Hematopoietic multipotent progenitor cell treated with erythropoietin and hydrocortisone succinate and interleukin-3 and kit ligand, for 4 days (in vitro differentiated cells): ENCODE results near the gene PKP3.
A peak's percentile ranks its signal among the peaks of the same experiment; 100 is the strongest.
"Not testable (repeated sequence)": the region's sequence is repeated elsewhere in the genome, so short reads cannot be mapped to it uniquely, and the experiment has no call there.

Source experiments
- DNase-seq: peaks from one replicate; pipeline ENCODE4 v3.0.0-alpha.2; 2015

PKP3 gene

GRCh38 chr11:396948-397548, 3.0 kb downstream of the PKP3 start:
- DNase-seq, result peak; percentile 81

- peak; percentile 67 for DNase-seq
Measured at GRCh38 chr11:398826-399225, 4.8 kb downstream of the PKP3 start.

DNA sequence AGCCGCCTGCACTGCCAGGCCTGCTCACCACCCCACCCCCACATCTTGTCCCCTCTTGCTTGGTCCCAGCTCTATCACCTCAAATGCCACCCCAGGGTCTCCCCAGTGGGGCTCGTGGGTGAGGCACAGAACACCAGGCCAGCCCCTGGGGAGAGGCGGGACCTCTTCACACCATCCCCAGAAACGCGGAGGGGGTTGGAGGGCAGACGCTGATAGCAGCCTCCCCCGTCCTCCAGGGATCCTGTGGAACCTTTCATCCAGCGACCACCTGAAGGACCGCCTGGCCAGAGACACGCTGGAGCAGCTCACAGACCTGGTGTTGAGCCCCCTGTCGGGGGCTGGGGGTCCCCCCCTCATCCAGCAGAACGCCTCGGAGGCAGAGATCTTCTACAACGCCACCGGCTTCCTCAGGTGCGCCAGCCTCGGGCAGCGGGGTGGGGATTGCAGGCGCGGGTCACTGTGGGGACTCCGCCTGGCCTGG, 5.8 kb downstream of the PKP3 start:
- DNase-seq, result no peak

DNA sequence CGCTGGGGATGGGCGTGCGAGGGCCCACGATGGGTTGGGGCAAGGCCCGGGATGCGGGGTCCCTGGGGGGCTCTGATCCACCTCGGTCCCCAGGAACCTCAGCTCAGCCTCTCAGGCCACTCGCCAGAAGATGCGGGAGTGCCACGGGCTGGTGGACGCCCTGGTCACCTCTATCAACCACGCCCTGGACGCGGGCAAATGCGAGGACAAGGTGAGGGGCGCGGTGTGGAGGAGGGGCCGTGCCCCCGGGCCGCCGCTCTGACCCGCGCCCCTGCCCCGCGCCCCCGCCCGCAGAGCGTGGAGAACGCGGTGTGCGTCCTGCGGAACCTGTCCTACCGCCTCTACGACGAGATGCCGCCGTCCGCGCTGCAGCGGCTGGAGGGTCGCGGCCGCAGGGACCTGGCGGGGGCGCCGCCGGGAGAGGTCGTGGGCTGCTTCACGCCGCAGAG, 6.3 kb downstream of the PKP3 start:
- no peak for DNase-seq

DNA sequence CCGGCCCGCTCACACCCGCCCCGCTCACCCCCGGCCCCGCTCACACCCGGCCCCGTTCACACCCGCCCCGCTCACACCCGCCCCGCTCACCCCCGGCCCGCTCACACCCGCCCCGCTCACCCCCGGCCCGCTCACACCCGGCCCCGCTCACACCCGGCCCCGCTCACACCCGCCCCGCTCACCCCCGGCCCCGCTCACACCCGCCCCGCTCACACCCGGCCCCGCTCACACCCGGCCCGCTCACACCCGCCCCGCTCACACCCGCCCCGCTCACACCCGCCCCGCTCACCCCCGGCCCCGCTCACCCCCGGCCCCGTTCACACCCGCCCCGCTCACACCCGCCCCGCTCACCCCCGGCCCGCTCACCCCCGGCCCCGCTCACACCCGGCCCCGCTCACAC, 7.2 kb downstream of the PKP3 start:
- not testable (repeated sequence) for DNase-seq

DNA sequence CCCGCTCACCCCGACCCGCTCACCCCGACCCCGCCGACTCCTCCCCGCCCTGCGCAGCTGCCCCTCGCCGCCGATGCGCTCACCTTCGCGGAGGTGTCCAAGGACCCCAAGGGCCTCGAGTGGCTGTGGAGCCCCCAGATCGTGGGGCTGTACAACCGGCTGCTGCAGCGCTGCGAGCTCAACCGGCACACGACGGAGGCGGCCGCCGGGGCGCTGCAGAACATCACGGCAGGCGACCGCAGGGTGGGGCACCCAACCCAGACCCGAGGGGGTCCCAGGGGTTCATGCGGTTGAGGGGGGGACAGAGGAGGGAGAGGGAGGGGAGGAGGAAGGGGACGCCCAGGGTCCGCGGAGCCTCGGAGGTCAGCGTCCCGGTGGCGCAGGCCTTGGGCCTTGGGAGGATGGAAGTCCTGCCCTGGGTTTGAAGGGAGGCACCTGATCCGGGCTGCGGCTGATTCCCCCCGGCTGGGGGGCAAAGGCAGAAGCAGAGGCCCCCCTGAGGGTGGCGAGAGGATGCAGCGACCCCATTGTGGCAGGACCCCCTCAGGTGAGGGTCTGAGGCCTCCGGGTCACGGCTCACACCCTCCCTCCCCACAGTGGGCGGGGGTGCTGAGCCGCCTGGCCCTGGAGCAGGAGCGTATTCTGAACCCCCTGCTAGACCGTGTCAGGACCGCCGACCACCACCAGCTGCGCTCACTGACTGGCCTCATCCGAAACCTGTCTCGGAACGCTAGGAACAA, 9.2 kb downstream of the PKP3 start:
- DNase-seq, result no peak

DNA sequence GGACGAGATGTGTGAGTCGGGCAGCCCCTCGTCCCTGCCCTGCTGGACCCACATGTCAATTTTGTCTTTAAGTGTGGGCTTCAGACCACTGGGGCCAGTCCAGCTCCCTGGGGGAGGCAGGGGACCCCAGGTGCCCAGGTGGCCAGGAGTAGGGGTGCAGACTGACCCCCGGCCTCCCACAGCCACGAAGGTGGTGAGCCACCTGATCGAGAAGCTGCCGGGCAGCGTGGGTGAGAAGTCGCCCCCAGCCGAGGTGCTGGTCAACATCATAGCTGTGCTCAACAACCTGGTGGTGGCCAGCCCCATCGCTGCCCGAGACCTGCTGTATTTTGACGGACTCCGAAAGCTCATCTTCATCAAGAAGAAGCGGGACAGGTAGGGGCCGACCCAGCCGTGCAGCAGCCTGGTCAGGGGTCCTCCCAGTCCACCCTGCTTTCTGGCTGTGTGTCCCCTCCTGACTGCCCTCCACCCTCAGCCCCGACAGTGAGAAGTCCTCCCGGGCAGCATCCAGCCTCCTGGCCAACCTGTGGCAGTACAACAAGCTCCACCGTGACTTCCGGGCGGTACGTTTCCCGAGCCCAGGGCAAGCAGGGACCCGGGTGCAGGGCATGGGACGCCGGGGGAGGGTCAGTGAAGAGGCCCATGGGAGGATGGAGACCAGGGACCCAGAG, 9.9 kb downstream of the PKP3 start:
- no peak for DNase-seq

DNA sequence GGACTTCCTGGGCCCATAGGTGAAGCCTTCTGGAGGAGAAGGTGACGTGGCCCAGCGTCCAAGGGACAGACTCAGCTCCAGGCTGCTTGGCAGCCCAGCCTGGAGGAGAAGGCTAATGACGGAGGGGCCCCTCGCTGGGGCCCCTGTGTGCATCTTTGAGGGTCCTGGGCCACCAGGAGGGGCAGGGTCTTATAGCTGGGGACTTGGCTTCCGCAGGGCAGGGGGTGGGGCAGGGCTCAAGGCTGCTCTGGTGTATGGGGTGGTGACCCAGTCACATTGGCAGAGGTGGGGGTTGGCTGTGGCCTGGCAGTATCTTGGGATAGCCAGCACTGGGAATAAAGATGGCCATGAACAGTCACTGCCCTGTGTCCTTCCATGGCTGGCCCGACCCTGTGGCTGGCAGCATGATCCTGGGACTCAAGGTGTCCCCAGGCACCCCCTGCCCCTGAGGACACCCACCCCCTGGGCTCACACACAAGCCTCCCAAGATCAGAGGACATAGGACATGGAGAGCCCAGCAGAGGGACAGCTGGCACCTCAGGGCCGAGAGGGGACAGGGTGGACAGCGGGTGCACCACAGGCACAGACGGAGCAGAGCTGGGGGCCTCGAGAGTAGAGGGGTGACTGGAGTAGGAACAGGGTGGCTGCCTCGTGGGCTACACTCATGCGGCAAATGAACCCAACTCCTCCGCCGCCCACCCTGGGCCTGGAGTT, 10.7 kb downstream of the PKP3 start:
- no peak for DNase-seq

GRCh38 chr11:405323-405953, 11.4 kb downstream of the PKP3 start:
- DNase-seq, result no peak

GRCh38 chr11:405954-406795, 12.2 kb downstream of the PKP3 start:
- DNase-seq, result no peak

DNA sequence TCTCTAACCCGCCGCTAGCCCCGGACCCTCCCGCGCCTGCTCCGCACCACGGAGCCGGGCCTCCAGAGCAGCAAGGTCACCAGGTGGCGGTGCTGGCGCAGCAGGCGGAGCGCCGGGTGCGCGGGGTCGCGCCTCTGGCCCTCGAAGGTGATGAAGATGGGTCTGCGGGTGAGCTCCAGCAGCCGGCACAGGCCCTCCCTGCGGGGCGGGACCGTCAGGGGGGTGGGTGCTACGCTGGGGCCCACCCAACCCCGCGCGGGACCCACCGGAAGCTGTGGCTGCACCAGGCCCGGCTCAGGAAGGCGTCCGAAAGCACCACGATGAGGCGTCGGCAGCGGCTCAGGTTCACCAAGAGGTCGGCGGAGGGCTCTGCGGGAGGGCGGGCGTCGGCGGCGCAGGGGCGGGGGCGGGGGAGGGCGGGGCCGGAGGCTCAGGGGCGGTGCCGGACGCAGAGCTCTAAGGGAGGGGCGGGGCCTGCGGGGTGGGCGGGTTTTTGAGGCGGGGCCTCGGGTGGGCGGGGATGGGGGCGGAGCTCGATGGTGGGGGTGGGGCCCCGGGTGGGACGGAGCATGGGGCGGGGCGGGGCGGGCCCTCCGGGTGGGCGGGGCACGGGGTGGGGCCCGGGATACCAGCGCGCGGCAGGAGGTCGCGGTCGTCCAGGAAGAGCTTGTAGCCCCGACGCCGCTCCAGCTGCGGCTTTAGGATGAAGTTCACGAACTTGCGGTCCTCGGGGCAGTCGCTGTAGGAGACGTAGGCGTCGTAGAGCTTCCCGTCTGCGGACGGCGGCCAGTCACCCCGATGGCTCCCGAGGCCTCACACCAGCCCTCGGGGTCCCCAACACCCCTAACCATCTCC, 13.0 kb downstream of the PKP3 start:
- peak; percentile 95 for DNase-seq

DNA sequence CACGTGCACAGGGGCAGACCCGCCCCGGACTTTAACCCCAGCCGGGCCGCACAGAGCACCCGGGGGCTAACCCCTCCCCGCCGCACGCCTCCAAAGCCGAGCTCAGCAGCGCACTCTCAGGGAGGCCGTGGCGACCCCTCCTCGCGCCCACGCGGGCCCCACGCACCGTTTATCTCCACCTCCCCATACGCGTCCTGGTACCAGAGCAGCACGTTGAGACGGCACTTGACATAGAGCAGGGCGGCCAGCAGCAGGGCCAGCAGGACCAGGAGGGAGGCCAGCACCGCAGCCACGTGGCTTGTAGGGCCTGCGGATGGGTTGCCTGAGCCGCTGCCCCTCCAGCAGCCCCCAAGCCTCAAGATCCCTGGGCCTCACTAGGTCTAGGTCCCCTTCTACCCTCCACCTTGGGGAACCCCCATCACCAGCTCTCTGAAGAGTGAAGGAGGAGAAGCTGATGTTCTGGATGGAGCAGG, 13.7 kb downstream of the PKP3 start:
- DNase-seq, result no peak

DNA sequence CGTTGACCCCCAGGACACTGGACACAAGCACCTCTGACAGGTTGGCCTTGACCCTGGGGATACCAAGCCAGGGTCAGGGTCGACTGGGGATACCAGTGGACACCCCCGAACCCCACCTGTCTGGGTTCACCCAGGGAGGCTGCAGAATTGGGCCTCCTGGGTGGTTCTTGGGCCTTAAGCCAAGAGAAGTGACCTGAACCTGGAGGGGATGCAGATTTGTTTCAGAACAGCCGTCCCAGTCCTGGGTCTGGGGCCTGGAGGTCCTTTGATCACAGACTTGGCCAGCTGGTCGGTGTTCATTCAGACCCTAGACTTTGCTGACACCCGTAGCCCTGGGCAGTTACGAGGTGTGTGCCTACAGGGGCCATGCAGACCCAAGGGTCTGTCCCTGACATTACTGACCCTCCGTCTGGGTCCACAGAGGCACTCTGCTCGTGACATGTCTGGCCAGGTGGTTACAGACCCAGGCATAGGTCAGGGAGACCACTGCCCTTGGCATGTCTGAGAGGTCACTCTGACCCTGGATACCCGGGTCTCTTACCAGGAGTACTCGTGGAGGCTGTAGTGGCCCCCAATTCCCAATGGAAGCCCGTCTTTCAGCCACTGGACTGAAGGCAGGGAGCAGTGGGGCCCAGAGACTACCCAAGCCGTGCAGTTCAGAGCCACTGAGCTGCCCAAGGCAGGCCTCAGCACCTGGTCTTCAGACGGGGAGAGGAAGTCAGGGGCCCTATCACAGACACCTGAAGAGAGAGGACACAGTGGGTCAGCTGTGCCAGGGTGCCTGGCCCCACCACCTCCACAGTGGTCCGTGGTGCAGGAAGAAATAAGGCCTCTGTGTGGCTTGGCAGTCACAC, 14.4 kb downstream of the PKP3 start:
- no peak for DNase-seq

DNA sequence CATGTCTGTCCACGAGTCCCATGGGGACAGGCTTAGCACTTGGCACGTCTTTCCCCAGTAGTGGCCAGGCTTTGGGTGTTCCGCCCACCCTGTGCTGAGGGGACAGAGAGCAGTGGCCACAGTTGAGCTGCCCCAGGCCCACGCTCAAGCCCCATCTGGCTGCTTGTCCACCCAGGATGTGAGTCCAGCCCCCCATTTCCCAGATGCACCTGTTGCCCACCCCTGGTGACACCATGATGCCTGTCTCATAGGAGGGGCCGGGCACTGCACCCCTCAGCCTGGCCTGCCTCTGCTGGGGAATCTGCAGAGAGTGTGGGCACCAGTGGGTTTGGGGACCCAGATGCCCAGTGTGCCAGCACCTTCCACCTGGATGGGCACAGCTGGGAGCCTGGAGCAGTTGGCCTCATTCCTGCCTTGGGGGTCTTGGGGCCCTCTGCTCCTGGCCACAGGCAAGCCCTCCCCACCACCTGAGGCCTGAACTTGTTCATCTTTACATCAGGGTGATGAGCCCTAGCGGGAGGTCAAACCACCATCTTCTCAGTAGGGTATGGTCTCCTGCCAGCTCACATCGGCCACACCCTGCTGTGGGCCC, 15.1 kb downstream of the PKP3 start:
- no peak for DNase-seq

GRCh38 chr11:409600-410483, 15.8 kb downstream of the PKP3 start:
- DNase-seq, result no peak

GRCh38 chr11:410711-411110, 16.7 kb downstream of the PKP3 start:
- DNase-seq, result not testable (repeated sequence)

GRCh38 chr11:411520-411919, 17.5 kb downstream of the PKP3 start:
- not testable (repeated sequence) for DNase-seq

- no peak for DNase-seq
Measured at GRCh38 chr11:412641-413119, 18.7 kb downstream of the PKP3 start.
